ENCODE data around the gene BEST2. TPM values are rescaled to one million over a fixed set of nuclear protein-coding genes. Genes with fewer than 3 reads are reported as not detected.

The BEST2 gene
- total RNA-seq, 1 donor from 2014 or later = not detected

GRCh38 chr19:12737835-12738351, 13.7 kb upstream of the BEST2 start:
- TF ChIP-seq CTCF (IDR thresholded peaks at IDR 0.05; ENCODE audit: unreplicated experiment) = no peak
- peaks cover 22% of the 10 kb centered on the region for H3K4me1 Mint-ChIP-seq (ENCODE audit: unreplicated experiment)
- H3K27me3 Mint-ChIP-seq (ENCODE audit: unreplicated experiment) = peaks cover 14% of the 10 kb centered on the region
- peaks cover 20% of the 10 kb centered on the region for H3K36me3 Mint-ChIP-seq (ENCODE audit: low read depth, unreplicated experiment)
- H3K27ac Mint-ChIP-seq (ENCODE audit: unreplicated experiment) = peak overlapping the region; percentile 100
- no peaks in the 10 kb centered on the region for H3K9me3 Mint-ChIP-seq (ENCODE audit: unreplicated experiment)
- peak overlapping the region; percentile 100 for H3K4me3 Mint-ChIP-seq (ENCODE audit: unreplicated experiment)
- no peak for DNase-seq (ENCODE audit: low spot score)

GRCh38 chr19:12745166-12745897, 6.3 kb upstream of the BEST2 start:
- Mint-ChIP-seq H3K4me3 (ENCODE audit: unreplicated experiment) (no peak overlapping the region), H3K27me3 (ENCODE audit: unreplicated experiment) (peaks cover 9% of the 10 kb centered on the region), H3K36me3 (ENCODE audit: low read depth, unreplicated experiment) (peaks cover 31% of the 10 kb centered on the region), H3K9me3 (ENCODE audit: unreplicated experiment) (no peaks in the 10 kb centered on the region), H3K4me1 (ENCODE audit: unreplicated experiment) (no peaks in the 10 kb centered on the region), H3K27ac (ENCODE audit: unreplicated experiment) (no peak overlapping the region)
- TF ChIP-seq CTCF (IDR thresholded peaks at IDR 0.05; ENCODE audit: unreplicated experiment) = no peak
- DNase-seq (ENCODE audit: low spot score) = no peak

GRCh38 chr19:12748489-12748888, 3.1 kb upstream of the BEST2 start:
- Mint-ChIP-seq H3K36me3 (ENCODE audit: low read depth, unreplicated experiment) (peaks cover 22% of the 10 kb centered on the region), H3K4me1 (ENCODE audit: unreplicated experiment) (peaks cover 8% of the 10 kb centered on the region), H3K27ac (ENCODE audit: unreplicated experiment) (no peak overlapping the region), H3K27me3 (ENCODE audit: unreplicated experiment) (peaks cover 11% of the 10 kb centered on the region), H3K4me3 (ENCODE audit: unreplicated experiment) (peak overlapping the region; percentile 29), H3K9me3 (ENCODE audit: unreplicated experiment) (no peaks in the 10 kb centered on the region)
- no peak for DNase-seq (ENCODE audit: low spot score)
- TF ChIP-seq CTCF (IDR thresholded peaks at IDR 0.05; ENCODE audit: unreplicated experiment) = no peak

- H3K27ac Mint-ChIP-seq (ENCODE audit: unreplicated experiment) = no peak overlapping the region
Observed at GRCh38 chr19:12749938-12750521, 1.6 kb upstream of the BEST2 start.

More at GRCh38 chr19:12749938-12750521, 1.6 kb upstream of the BEST2 start:
- Mint-ChIP-seq H3K36me3 (ENCODE audit: low read depth, unreplicated experiment) (peaks cover 13% of the 10 kb centered on the region), H3K4me3 (ENCODE audit: unreplicated experiment) (no peak overlapping the region), H3K9me3 (ENCODE audit: unreplicated experiment) (no peaks in the 10 kb centered on the region), H3K4me1 (ENCODE audit: unreplicated experiment) (peaks cover 8% of the 10 kb centered on the region), H3K27me3 (ENCODE audit: unreplicated experiment) (peaks cover 11% of the 10 kb centered on the region)
- DNase-seq (ENCODE audit: low spot score) = no peak
- TF ChIP-seq CTCF (IDR thresholded peaks at IDR 0.05; ENCODE audit: unreplicated experiment) = no peak

All from endothelial cell (in vitro differentiated cells).